HG03575 (cell line): ENCODE data around the gene CCL2.

Experiments used
- ATAC-seq: cut with Tn5 transposase; IDR thresholded peaks from one replicate; pipeline ENCODE4 v1.9.1; 2021; ENCODE audit not compliant: unreplicated experiment, insufficient number of reproducible peaks, low FRiP score; ENCODE audit errors: extremely low read depth

The CCL2 gene

GRCh38 chr17:34257986-34258326, 2.9 kb downstream of the CCL2 start:
- no peak for ATAC-seq

GRCh38 chr17:34259146-34259545, 4.1 kb downstream of the CCL2 start:
- no peak for ATAC-seq

- ATAC-seq, result no peak
Measured at GRCh38 chr17:34260861-34261260, 5.8 kb downstream of the CCL2 start.

GRCh38 chr17:34261568-34262337, 6.7 kb downstream of the CCL2 start:
- ATAC-seq, result no peak

- no peak for ATAC-seq
Measured at GRCh38 chr17:34265711-34266110, 10.6 kb downstream of the CCL2 start.

GRCh38 chr17:34269969-34270368, 14.9 kb downstream of the CCL2 start, which contains the start of gene CCL7:
TSS of gene CCL7 (plus strand) at chr17:34270221. CDS start at chr17:34270291, 70 bp downstream.
- ATAC-seq, result no peak

- ATAC-seq, result no peak
Measured at GRCh38 chr17:34275881-34276280, 20.8 kb downstream of the CCL2 start.

- no peak for ATAC-seq
Measured at GRCh38 chr17:34276826-34277225, 21.7 kb downstream of the CCL2 start.

GRCh38 chr17:34283571-34283970, 28.5 kb downstream of the CCL2 start:
- no peak for ATAC-seq

- no peak for ATAC-seq
Measured at GRCh38 chr17:34285286-34285792, 30.3 kb downstream of the CCL2 start, which contains the start of gene CCL11. TSS of gene CCL11 (plus strand) at chr17:34285742. CDS start at chr17:34285809, 67 bp downstream.

- ATAC-seq, result no peak
Measured at GRCh38 chr17:34287875-34288274, 32.8 kb downstream of the CCL2 start.

GRCh38 chr17:34290586-34290985, 35.5 kb downstream of the CCL2 start:
- no peak for ATAC-seq

- ATAC-seq, result no peak
Measured at GRCh38 chr17:34291721-34292348, 36.8 kb downstream of the CCL2 start.

- no peak for ATAC-seq
Measured at GRCh38 chr17:34299027-34299426, 43.9 kb downstream of the CCL2 start.

- no peak for ATAC-seq
Measured at GRCh38 chr17:34299956-34300577, 45.0 kb downstream of the CCL2 start.

GRCh38 chr17:34300652-34301370, 45.7 kb downstream of the CCL2 start:
- no peak for ATAC-seq

- no peak for ATAC-seq
Measured at GRCh38 chr17:34301986-34302385, 46.9 kb downstream of the CCL2 start.

GRCh38 chr17:34302636-34303035, 47.6 kb downstream of the CCL2 start:
- ATAC-seq, result no peak

- no peak for ATAC-seq
Measured at GRCh38 chr17:34303606-34304005, 48.5 kb downstream of the CCL2 start.
